DOHH2 (cell line): ENCODE results near the gene ELMOD3.
"Not testable (repeated sequence)": the region's sequence is repeated elsewhere in the genome, so short reads cannot be mapped to it uniquely, and the experiment has no call there.

Source experiments
- H3F3A ChIP-seq: fragments of 200-600 bp; sonication (generic), shearing (Covaris generic); 2 replicates; pipeline ENCODE4 v1.6.0; 2016; ENCODE audit warnings: antibody characterized with exemption, mild to moderate bottlenecking; ENCODE audit not compliant: control insufficient read depth, insufficient read depth
- H3K27ac ChIP-seq: fragments of 200-600 bp; sonication (generic); 2 replicates; pipeline ENCODE4 v1.5.1; 2014; ENCODE audit warnings: low read depth, mild to moderate bottlenecking, low read length, moderate library complexity
- H3K27me3 ChIP-seq: fragments of 200-600 bp; sonication (generic); 2 replicates; pipeline ENCODE4 v1.6.1; 2014; ENCODE audit warnings: mild to moderate bottlenecking, low read length, mixed read lengths; ENCODE audit not compliant: control insufficient read depth
- H3K36me3 ChIP-seq: fragments of 200-600 bp; sonication (generic); 2 replicates; pipeline ENCODE4 v1.6.1; 2014; ENCODE audit warnings: mild to moderate bottlenecking, low read length, moderate library complexity, mixed read lengths; ENCODE audit not compliant: control insufficient read depth
- H3K4me1 ChIP-seq: fragments of 200-600 bp; sonication (generic); 2 replicates; pipeline ENCODE4 v1.6.1; 2014; ENCODE audit warnings: mild to moderate bottlenecking, low read length, mixed read lengths; ENCODE audit not compliant: control insufficient read depth
- H3K4me2 ChIP-seq: fragments of 200-600 bp; sonication (generic); 2 replicates; pipeline ENCODE4 v1.6.0; 2014; ENCODE audit warnings: mild to moderate bottlenecking, low read length, moderate library complexity
- H3K4me3 ChIP-seq: fragments of 200-600 bp; sonication (generic); 2 replicates; pipeline ENCODE4 v1.5.1; 2014; ENCODE audit warnings: mild to moderate bottlenecking, low read length, mixed read lengths
- H3K79me2 ChIP-seq: fragments of 200-600 bp; sonication (generic); 2 replicates; pipeline ENCODE4 v1.6.1; 2014; ENCODE audit warnings: mild to moderate bottlenecking, low read length, mixed read lengths; ENCODE audit not compliant: control insufficient read depth
- H3K9me2 ChIP-seq: fragments of 200-600 bp; sonication (generic); replicated peaks from 2 replicates; pipeline ENCODE4 v1.6.1; 2014; ENCODE audit warnings: mild to moderate bottlenecking, low read length, mixed read lengths; ENCODE audit not compliant: control insufficient read depth
- H3K9me3 ChIP-seq: fragments of 200-600 bp; sonication (generic); 2 replicates; pipeline ENCODE4 v1.6.1; 2014; ENCODE audit warnings: antibody characterized with exemption, low read length, mixed read lengths; ENCODE audit not compliant: control insufficient read depth, insufficient read depth
- H4K20me1 ChIP-seq: fragments of 200-600 bp; sonication (generic); 2 replicates; pipeline ENCODE4 v1.6.0; 2014; ENCODE audit warnings: low read depth, mild to moderate bottlenecking, antibody characterized with exemption, low read length, moderate library complexity; ENCODE audit not compliant: control insufficient read depth, insufficient read depth
- EZH2phosphoT487 ChIP-seq: fragments of 200-600 bp; sonication (generic); IDR thresholded peaks from 2 replicates; pipeline ENCODE4 v1.6.1; 2017; ENCODE audit warnings: borderline replicate concordance, mild to moderate bottlenecking, antibody characterized with exemption, low read length, moderate library complexity, mixed read lengths
- TF ChIP-seq, protein P1 (sequence below): fragments of 200-600 bp; sonication (generic); IDR thresholded peaks from one replicate; pipeline ENCODE4 v1.5.1; 2014; ENCODE audit warnings: antibody characterized with exemption, mild to moderate bottlenecking, low read depth, low read length; ENCODE audit not compliant: poor library complexity, severe bottlenecking

The ELMOD3 gene

DNA sequence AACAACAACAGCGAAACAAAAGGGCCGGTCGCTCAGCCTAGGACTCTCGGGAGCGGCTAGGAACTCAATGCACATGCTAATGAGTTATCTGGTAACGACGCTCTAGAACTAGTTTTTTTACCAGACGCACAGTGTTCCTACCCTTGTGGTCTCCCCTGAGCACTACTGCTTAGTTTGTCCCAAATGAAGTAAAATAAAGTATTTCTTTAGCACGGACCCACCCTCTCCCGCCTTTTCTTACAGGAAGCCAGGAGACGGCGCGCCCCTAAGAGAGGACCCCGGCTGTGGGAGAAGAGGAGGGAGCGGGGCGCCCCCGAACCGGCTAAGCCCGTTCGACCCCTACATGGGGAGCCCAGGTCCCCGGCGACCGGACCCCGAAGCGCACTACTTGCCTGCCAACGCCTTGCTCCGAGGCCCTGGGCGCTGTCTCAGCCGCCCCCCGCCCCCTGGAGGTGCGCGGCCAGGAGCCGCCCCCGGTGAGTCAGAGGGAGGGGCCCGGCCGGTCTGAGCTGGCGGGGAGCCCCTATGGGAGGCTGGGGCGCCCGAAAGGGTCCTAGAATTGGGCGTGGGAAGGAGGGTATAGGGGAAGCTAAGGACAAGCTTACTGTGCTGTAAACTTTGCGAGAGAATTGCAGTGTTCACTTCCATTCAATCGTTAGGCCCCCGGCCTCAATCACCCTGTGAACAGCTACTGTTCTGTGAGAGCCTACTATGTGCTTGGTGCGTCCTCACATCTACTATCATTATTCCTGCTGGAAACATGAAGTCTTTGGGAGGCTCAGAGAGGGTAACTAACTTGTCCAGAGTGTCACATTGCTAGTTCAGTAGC is 59.2 kb downstream of the ELMOD3 start:
- Histone ChIP-seq H3K27ac (no peak overlapping the region), H3F3A (no peaks in the 10 kb centered on the region), H3K4me3 (no peak overlapping the region), H3K9me2 (no peaks in the 10 kb centered on the region), H3K4me1 (peaks cover 32% of the 10 kb centered on the region), H3K9me3 (no peaks in the 10 kb centered on the region), H3K36me3 (no peaks in the 10 kb centered on the region), H4K20me1 (no peaks in the 10 kb centered on the region), H3K4me2 (peak overlapping the region; percentile 34), H3K27me3 (peaks cover 20% of the 10 kb centered on the region), H3K79me2 (peaks cover under 1% of the 10 kb centered on the region)
- TF ChIP-seq EZH2phosphoT487: no peak
- TF ChIP-seq, protein P1, sequence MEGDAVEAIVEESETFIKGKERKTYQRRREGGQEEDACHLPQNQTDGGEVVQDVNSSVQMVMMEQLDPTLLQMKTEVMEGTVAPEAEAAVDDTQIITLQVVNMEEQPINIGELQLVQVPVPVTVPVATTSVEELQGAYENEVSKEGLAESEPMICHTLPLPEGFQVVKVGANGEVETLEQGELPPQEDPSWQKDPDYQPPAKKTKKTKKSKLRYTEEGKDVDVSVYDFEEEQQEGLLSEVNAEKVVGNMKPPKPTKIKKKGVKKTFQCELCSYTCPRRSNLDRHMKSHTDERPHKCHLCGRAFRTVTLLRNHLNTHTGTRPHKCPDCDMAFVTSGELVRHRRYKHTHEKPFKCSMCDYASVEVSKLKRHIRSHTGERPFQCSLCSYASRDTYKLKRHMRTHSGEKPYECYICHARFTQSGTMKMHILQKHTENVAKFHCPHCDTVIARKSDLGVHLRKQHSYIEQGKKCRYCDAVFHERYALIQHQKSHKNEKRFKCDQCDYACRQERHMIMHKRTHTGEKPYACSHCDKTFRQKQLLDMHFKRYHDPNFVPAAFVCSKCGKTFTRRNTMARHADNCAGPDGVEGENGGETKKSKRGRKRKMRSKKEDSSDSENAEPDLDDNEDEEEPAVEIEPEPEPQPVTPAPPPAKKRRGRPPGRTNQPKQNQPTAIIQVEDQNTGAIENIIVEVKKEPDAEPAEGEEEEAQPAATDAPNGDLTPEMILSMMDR: no peak

DNA sequence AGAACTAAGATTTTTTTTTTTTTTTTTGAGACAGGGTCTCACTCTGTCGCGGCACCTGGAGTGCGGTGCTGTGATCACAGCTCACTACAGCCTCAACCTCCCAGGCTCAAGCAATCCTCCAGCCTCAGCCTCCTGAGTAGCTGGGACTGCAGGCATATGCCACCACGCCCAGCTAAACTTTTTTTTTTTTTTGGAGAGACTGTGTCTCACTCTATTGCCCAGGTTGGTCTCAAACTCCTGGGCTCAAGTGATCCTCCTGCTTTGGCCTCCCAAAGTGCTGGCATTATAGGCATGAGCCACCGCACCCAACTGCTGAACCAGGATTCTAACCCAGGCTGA is 59.8 kb downstream of the ELMOD3 start:
- H3K4me2 ChIP-seq, H3K4me3 ChIP-seq, H4K20me1 ChIP-seq, H3K79me2 ChIP-seq, H3K9me3 ChIP-seq, H3F3A ChIP-seq, H3K36me3 ChIP-seq, H3K9me2 ChIP-seq, H3K27ac ChIP-seq: not testable (repeated sequence)
- Histone ChIP-seq H3K4me1 (peaks cover 33% of the 10 kb centered on the region), H3K27me3 (peaks cover 20% of the 10 kb centered on the region)

DNA sequence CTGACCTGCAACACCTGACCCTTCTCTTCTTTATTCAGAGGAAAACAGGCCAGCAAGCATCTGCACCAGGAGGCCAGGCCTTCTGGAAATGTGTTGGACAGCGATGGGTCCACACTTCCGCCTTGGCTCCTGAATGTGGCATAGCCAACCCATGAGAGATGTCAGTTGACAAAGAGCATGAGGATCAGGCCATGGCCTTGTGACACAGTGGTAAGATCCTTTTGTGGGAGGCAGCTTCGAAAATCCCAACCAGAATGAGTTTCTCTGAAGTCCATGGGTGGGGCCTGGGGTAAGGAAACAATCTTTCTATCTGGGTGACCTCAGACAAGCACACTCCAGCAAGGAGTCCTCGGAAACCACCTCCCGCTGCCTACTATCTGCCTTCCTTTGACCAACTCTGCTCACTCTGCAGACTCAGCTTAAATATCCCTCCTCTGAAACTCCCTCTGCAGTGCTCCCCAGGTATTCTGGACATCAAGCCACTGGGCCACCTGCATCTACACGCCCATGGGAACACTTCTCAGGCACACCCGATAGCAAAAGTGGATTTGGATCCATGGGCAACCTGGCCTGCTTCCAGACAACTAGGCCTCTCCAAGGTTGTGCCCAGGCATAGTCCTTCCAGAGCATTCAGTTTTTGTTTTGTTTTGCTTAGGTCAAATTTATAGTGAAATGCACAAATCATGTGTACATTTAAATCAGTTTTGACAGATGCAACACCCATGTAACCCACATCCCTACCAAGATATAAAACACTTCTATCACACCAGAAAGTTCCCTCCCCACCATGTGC is 60.4 kb downstream of the ELMOD3 start:
- Histone ChIP-seq H3K9me2 (no peaks in the 10 kb centered on the region), H3K4me1 (peaks cover 33% of the 10 kb centered on the region), H3K9me3 (no peaks in the 10 kb centered on the region), H3F3A (peaks cover 5% of the 10 kb centered on the region), H3K4me2 (no peak overlapping the region), H3K27me3 (peaks cover 20% of the 10 kb centered on the region), H4K20me1 (no peaks in the 10 kb centered on the region), H3K79me2 (peaks cover 6% of the 10 kb centered on the region), H3K4me3 (no peak overlapping the region), H3K36me3 (no peaks in the 10 kb centered on the region), H3K27ac (no peak overlapping the region)
- TF ChIP-seq, protein P1: no peak
- no peak for TF ChIP-seq EZH2phosphoT487
